ENCODE measurements around the gene CENPP.

DNA sequence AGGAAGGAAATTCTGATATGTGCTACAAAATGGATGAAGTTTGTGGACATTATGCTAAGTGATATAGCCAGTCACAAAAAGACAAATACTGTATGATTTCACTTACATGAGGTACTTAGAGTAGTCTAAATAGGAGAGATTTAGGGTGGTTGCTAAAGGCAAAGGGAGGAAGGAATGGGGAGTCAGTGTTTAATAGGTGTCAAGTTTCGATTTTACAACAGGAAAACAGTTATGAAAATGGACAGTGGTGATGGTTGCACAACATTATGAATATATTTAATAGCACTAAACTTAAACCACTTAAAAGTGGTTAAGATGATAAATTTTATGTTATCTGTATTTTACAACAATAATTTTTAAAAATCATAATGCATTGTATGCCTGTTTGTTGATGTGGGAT, 250.4 kb downstream of the CENPP start:
- TF ChIP-seq CTCF (IDR thresholded peaks at IDR 0.05; ENCODE audit: insufficient read depth, low read length, poor library complexity, severe bottlenecking): no peak
- TF ChIP-seq EZH2phosphoT487 (conservative IDR thresholded peaks at IDR 0.05; ENCODE audit: low read length): no peak
